ENCODE data around the gene MYEF2. TPM values are rescaled to one million over a fixed set of nuclear protein-coding genes. Genes with fewer than 3 reads are reported as not detected.

MYEF2 gene, protein sequence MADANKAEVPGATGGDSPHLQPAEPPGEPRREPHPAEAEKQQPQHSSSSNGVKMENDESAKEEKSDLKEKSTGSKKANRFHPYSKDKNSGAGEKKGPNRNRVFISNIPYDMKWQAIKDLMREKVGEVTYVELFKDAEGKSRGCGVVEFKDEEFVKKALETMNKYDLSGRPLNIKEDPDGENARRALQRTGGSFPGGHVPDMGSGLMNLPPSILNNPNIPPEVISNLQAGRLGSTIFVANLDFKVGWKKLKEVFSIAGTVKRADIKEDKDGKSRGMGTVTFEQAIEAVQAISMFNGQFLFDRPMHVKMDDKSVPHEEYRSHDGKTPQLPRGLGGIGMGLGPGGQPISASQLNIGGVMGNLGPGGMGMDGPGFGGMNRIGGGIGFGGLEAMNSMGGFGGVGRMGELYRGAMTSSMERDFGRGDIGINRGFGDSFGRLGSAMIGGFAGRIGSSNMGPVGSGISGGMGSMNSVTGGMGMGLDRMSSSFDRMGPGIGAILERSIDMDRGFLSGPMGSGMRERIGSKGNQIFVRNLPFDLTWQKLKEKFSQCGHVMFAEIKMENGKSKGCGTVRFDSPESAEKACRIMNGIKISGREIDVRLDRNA
- 10 to 100 TPM; 21.7 to 24.6 TPM for total RNA-seq
- total RNA-seq = 11.4 to 21.4 reads per million in 2 donors

- Mint-ChIP-seq H3K27ac (peak within 1 kb of the TSS; percentile 89), H3K4me1 (peaks cover 10% of the 10 kb centered on the region), H3K4me3 (peak within 1 kb of the TSS; percentile 91), H3K36me3 (ENCODE audit: low read depth) (no peaks in the 10 kb centered on the region), H3K27me3 (peaks cover 29% of the 10 kb centered on the region)
- H3K9me3 ChIP-seq (ENCODE audit: control insufficient read depth, low read length, poor library complexity, severe bottlenecking) = no peaks in the 10 kb centered on the region
- DNase-seq (peak; percentile 34 to 51 (median 41)), ATAC-seq (peak; percentile 79)
Observed at GRCh38 chr15:48177766-48178647, at the start of gene MYEF2. MYEF2 (minus strand) TSS chr15:48178295; CDS start chr15:48178237, 58 bp downstream.

GRCh38 chr15:48225771-48226170 is 47.7 kb upstream of the MYEF2 start:
- DNase-seq = no peak
- no peak for ATAC-seq
- Mint-ChIP-seq H3K27ac (no peak overlapping the region), H3K4me3 (no peak overlapping the region), H3K27me3 (peaks cover 27% of the 10 kb centered on the region), H3K4me1 (no peaks in the 10 kb centered on the region), H3K36me3 (ENCODE audit: low read depth) (no peaks in the 10 kb centered on the region)
- H3K9me3 ChIP-seq (ENCODE audit: control insufficient read depth, low read length, poor library complexity, severe bottlenecking) = no peaks in the 10 kb centered on the region

DNA sequence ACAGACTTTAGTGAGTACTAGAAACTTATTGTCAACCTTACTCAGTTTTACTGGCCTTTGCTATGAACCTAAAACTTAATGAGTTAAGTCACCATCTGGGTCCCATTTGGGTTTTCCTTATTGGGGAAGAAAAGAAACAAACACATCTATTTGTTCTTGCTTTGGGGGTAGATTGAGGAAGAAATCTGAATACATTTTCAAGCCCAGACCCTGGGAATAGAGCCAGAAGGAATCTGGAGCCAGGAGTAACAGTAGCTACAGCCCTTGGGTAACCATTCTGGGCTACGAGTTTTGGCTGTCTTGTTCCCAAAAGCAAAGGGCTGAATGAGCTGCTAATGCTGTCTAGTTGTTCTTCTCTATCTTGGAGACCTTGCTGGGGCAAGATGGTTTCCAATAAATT is 44.5 kb upstream of the MYEF2 start:
- no peaks in the 10 kb centered on the region for H3K9me3 ChIP-seq (ENCODE audit: control insufficient read depth, low read length, poor library complexity, severe bottlenecking)
- Mint-ChIP-seq H3K36me3 (ENCODE audit: low read depth) (no peaks in the 10 kb centered on the region), H3K4me3 (no peak overlapping the region), H3K27me3 (peaks cover 28% of the 10 kb centered on the region), H3K27ac (no peak overlapping the region), H3K4me1 (no peaks in the 10 kb centered on the region)
- DNase-seq = no peak
- ATAC-seq = no peak

DNA sequence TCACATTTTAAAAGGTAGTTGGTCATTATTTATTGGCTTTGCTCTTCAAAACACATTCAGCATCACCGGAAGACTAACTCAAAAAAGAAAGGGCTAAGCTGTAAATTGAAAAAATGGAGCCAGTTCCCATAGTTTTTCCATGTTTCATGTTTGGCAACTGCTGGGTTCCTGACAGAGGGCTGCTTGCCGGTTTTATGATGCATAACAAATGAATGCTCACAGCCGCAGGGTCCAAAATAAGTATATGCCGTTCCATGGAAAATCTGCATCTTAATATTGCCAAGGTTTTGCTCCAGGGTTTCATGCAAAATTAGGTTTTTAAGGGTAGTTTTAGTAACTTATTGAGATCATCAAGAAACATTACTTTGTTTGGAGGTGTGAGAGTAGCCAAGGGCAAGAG is 43.8 kb upstream of the MYEF2 start:
- no peaks in the 10 kb centered on the region for H3K9me3 ChIP-seq (ENCODE audit: control insufficient read depth, low read length, poor library complexity, severe bottlenecking)
- Mint-ChIP-seq H3K4me1 (no peaks in the 10 kb centered on the region), H3K4me3 (no peak overlapping the region), H3K27ac (no peak overlapping the region), H3K36me3 (ENCODE audit: low read depth) (no peaks in the 10 kb centered on the region), H3K27me3 (peaks cover 32% of the 10 kb centered on the region)
- no peak for ATAC-seq
- DNase-seq = no peak

- H3K9me3 ChIP-seq (ENCODE audit: control insufficient read depth, low read length, poor library complexity, severe bottlenecking) = no peaks in the 10 kb centered on the region
- DNase-seq = no peak
- H3K27ac Mint-ChIP-seq = no peak overlapping the region
- H3K4me1 Mint-ChIP-seq = no peaks in the 10 kb centered on the region
- H3K4me3 Mint-ChIP-seq = no peak overlapping the region
- no peak for ATAC-seq
- H3K36me3 Mint-ChIP-seq (ENCODE audit: low read depth) = no peaks in the 10 kb centered on the region
- peaks cover 32% of the 10 kb centered on the region for H3K27me3 Mint-ChIP-seq
Observed at GRCh38 chr15:48221261-48221660, 43.2 kb upstream of the MYEF2 start.

DNA sequence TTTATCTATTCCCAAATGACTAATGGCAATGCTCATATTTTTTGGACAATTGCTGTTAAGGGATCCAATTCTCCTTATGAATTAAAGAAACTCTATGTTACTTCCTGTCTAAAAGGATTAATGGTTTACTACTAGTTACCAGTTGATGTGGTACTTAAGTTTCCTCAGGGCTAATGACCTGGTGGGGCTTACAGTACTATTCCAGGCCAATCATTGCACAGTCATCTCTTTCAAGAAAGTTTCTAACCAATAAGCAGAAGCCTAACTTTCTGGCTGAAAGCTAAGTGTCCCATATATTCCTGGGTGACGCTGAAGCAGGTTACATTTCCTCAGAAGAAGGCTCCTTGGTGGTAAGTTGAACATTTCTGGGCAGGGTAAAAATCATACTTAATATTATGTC is 27.9 kb upstream of the MYEF2 start, which contains the start of gene SLC12A1:
TSS of gene SLC12A1 (plus strand) at position 322 of the 400 bp plus-strand sequence. CDS start 1,418 bp downstream, outside the sequence.
- Mint-ChIP-seq H3K4me1 (no peaks in the 10 kb centered on the region), H3K27me3 (peaks cover 30% of the 10 kb centered on the region), H3K36me3 (ENCODE audit: low read depth) (no peaks in the 10 kb centered on the region), H3K4me3 (no peak within 1 kb of the TSS), H3K27ac (no peak within 1 kb of the TSS)
- DNase-seq (no peak), ATAC-seq (no peak)
- no peaks in the 10 kb centered on the region for H3K9me3 ChIP-seq (ENCODE audit: control insufficient read depth, low read length, poor library complexity, severe bottlenecking)

GRCh38 chr15:48202068-48202467 is 24.0 kb upstream of the MYEF2 start:
- H3K36me3 Mint-ChIP-seq (ENCODE audit: low read depth) = no peaks in the 10 kb centered on the region
- no peak overlapping the region for H3K4me3 Mint-ChIP-seq
- no peaks in the 10 kb centered on the region for H3K9me3 ChIP-seq (ENCODE audit: control insufficient read depth, low read length, poor library complexity, severe bottlenecking)
- DNase-seq (no peak), ATAC-seq (no peak)
- H3K27me3 Mint-ChIP-seq = peaks cover 22% of the 10 kb centered on the region
- H3K27ac Mint-ChIP-seq = no peak overlapping the region
- no peaks in the 10 kb centered on the region for H3K4me1 Mint-ChIP-seq

- Mint-ChIP-seq H3K27ac (no peak within 1 kb of the TSS), H3K27me3 (peaks cover 14% of the 10 kb centered on the region), H3K4me1 (peaks cover 3% of the 10 kb centered on the region), H3K4me3 (no peak within 1 kb of the TSS), H3K36me3 (ENCODE audit: low read depth) (no peaks in the 10 kb centered on the region)
- no peaks in the 10 kb centered on the region for H3K9me3 ChIP-seq (ENCODE audit: control insufficient read depth, low read length, poor library complexity, severe bottlenecking)
- no peak for DNase-seq
- no peak for ATAC-seq
Observed at GRCh38 chr15:48191574-48192225, 13.6 kb upstream of the MYEF2 start, which contains the start of gene CTXN2. CTXN2 (plus strand) TSS chr15:48191665; CDS start chr15:48201301, 9,636 bp downstream.

DNA sequence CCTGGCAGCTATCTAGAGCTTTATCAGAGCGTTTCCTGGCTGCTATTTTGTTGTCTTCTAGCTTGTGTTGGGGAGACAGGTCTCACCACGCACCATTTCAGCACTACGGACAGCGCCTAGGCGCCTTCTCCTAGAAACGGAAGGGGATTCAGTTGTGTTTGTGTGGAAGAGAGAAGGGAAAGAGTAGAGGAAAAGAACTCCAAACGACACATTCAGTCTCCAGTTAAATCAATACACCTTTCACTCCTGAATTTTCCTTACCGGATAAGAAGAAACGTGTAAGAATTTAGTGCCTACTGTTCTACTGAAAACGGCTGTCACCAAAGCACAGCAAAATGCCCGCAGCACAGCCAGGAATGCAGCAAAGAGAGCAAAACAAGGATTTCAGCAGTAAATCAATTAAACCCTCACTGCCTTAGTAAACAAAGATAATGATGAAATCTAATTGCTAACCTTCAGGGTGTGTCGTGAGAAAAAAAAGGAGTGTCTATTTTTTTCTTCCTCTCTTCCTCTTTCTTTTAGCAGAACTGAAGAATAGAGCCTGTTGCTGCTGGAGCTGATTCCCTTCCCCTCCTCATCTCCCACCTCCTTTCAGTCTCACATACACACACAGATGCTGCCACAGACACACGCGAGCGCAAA is 13.0 kb upstream of the MYEF2 start:
- no peaks in the 10 kb centered on the region for H3K36me3 Mint-ChIP-seq (ENCODE audit: low read depth)
- no peaks in the 10 kb centered on the region for H3K9me3 ChIP-seq (ENCODE audit: control insufficient read depth, low read length, poor library complexity, severe bottlenecking)
- no peak overlapping the region for H3K27ac Mint-ChIP-seq
- ATAC-seq (no peak), DNase-seq (peak in 1 of 3 donors; percentile 17)
- H3K27me3 Mint-ChIP-seq = peaks cover 19% of the 10 kb centered on the region
- H3K4me3 Mint-ChIP-seq = no peak overlapping the region
- H3K4me1 Mint-ChIP-seq = peaks cover 3% of the 10 kb centered on the region

DNA sequence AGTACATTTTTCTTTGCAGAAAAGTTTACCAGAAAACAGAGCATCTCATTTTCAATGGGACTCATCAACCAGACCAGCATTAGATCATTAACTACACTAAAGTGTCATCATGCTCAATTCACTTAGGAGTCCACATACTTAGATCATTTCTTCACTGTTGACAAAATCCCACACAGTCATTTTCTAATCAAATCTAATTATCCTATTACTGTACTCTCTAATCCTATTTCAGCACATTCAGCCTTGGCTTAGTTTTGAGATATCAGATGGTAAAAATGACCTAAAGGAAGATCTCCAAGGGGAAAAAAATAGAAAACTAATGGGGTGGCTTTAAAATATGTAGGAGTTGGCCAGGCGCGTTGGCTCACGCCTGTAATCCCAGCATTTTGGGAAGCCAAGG is 8.2 kb upstream of the MYEF2 start:
- Mint-ChIP-seq H3K27me3 (peaks cover 43% of the 10 kb centered on the region), H3K27ac (no peak overlapping the region), H3K36me3 (ENCODE audit: low read depth) (no peaks in the 10 kb centered on the region), H3K4me1 (no peaks in the 10 kb centered on the region), H3K4me3 (no peak overlapping the region)
- ATAC-seq = no peak
- no peaks in the 10 kb centered on the region for H3K9me3 ChIP-seq (ENCODE audit: control insufficient read depth, low read length, poor library complexity, severe bottlenecking)
- DNase-seq = no peak

GRCh38 chr15:48185529-48185928 is 7.4 kb upstream of the MYEF2 start:
- H3K36me3 Mint-ChIP-seq (ENCODE audit: low read depth) = no peaks in the 10 kb centered on the region
- no peak overlapping the region for H3K27ac Mint-ChIP-seq
- ATAC-seq (no peak), DNase-seq (no peak)
- H3K4me3 Mint-ChIP-seq = no peak overlapping the region
- no peaks in the 10 kb centered on the region for H3K4me1 Mint-ChIP-seq
- peaks cover 49% of the 10 kb centered on the region for H3K27me3 Mint-ChIP-seq
- H3K9me3 ChIP-seq (ENCODE audit: control insufficient read depth, low read length, poor library complexity, severe bottlenecking) = no peaks in the 10 kb centered on the region

GRCh38 chr15:48182749-48183148 is 4.7 kb upstream of the MYEF2 start:
- H3K4me1 Mint-ChIP-seq = no peaks in the 10 kb centered on the region

More at GRCh38 chr15:48182749-48183148, 4.7 kb upstream of the MYEF2 start:
- H3K9me3 ChIP-seq (ENCODE audit: control insufficient read depth, low read length, poor library complexity, severe bottlenecking) = no peaks in the 10 kb centered on the region
- no peak overlapping the region for H3K27ac Mint-ChIP-seq
- H3K4me3 Mint-ChIP-seq = no peak overlapping the region
- ATAC-seq = no peak
- peaks cover 52% of the 10 kb centered on the region for H3K27me3 Mint-ChIP-seq
- no peaks in the 10 kb centered on the region for H3K36me3 Mint-ChIP-seq (ENCODE audit: low read depth)
- DNase-seq = no peak

All from T-helper 17 cell (primary cell).